ENCODE data around the gene ETNK1. TPM values are rescaled to one million over a fixed set of nuclear protein-coding genes. Genes with fewer than 3 reads are reported as not detected.

Gene ETNK1
- total RNA-seq, 4 donors from 2014 or later, result 16.7 to 145 (median 71.7) TPM

DNA sequence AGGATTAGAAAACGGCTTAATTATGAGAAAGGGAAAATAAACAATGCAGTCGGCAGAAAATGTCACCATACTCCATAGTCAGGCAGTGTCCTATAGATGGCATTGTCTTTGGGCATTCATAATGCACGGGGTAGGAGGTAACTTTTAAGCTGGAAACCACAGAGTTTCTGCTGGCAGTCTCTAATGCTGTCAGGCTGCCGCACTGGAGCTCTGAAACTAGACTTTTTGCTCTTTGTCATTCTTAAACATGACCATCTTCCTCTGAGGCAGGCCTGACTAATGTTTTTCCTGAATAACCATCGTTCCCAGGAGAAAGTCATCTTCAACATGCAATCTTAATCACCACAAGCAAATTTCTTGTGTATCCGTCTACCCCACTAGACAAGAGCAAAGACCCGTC lies 108.8 kb downstream of the ETNK1 start:
- Histone ChIP-seq H3K27me3 (no peaks in the 10 kb centered on the region), H3K36me3 (no peaks in the 10 kb centered on the region), H3K4me3 (no peak overlapping the region), H3K27ac (no peak overlapping the region), H3K4me1 (no peaks in the 10 kb centered on the region), H3K9me3 (no peaks in the 10 kb centered on the region)
- no peak for DNase-seq
- TF ChIP-seq POLR2A (IDR thresholded peaks at IDR 0.05), result no peak
- TF ChIP-seq, protein P1, sequence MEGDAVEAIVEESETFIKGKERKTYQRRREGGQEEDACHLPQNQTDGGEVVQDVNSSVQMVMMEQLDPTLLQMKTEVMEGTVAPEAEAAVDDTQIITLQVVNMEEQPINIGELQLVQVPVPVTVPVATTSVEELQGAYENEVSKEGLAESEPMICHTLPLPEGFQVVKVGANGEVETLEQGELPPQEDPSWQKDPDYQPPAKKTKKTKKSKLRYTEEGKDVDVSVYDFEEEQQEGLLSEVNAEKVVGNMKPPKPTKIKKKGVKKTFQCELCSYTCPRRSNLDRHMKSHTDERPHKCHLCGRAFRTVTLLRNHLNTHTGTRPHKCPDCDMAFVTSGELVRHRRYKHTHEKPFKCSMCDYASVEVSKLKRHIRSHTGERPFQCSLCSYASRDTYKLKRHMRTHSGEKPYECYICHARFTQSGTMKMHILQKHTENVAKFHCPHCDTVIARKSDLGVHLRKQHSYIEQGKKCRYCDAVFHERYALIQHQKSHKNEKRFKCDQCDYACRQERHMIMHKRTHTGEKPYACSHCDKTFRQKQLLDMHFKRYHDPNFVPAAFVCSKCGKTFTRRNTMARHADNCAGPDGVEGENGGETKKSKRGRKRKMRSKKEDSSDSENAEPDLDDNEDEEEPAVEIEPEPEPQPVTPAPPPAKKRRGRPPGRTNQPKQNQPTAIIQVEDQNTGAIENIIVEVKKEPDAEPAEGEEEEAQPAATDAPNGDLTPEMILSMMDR (IDR thresholded peaks at IDR 0.05), result no peak
- intact Hi-C loops (cut with DNase I; ENCODE audit: low total_unique reads), result no loop called here

DNA sequence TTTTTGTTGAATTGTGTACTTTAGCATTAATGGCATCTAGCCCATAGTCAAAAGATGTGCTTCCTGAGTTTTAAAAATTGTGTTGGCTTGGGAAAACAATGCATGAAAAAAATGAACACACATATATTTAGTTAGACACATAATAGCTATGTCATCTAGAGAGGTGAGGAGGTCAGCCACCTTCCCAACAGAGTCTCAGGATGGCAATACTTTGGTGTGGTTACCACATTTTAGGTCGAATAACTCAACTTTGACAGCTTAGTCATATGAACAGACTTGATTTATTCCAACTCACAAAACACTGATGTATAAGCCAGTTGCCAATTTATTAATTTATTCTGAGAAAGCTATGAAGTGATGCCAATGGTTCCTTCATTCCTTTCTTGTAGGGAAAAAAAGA lies 114.0 kb downstream of the ETNK1 start:
- no peaks in the 10 kb centered on the region for H3K36me3 ChIP-seq
- H3K27me3 ChIP-seq, result no peaks in the 10 kb centered on the region
- intact Hi-C loops (cut with DNase I; ENCODE audit: low total_unique reads), result no loop called here
- H3K4me3 ChIP-seq, result no peak overlapping the region
- no peak overlapping the region for H3K27ac ChIP-seq
- DNase-seq, result no peak
- TF ChIP-seq, protein P1 (IDR thresholded peaks at IDR 0.05), result no peak
- TF ChIP-seq POLR2A (IDR thresholded peaks at IDR 0.05), result no peak
- H3K4me1 ChIP-seq, result no peaks in the 10 kb centered on the region
- no peaks in the 10 kb centered on the region for H3K9me3 ChIP-seq

Small RNA genes lying within 50 kb of the gene (small RNA-seq; reads per million reads assigned to genes)
- gene RPS27P22, result not detected

Other genes with a start within 250 kb of the ETNK1 start
- gene C2CD5, start 80.6 kb upstream of the ETNK1 start, total RNA-seq, result 10 to 100 TPM; 60.0 to 99.5 (median 72.6) TPM

Measured in uterus (tissue), 4 donors.